OCI-LY1 (cell line): ENCODE measurements around the gene CARD11.

Experiments
- CTCF ChIP-seq: fragments of 200-600 bp; sonication (generic), shearing (Covaris generic); IDR thresholded peaks from 2 replicates; pipeline ENCODE4 v1.5.1; 2017; ENCODE audit warnings: mild to moderate bottlenecking, antibody characterized with exemption, low read length, moderate library complexity, mixed read lengths
- EZH2 ChIP-seq: fragments of 200-600 bp; sonication (generic), shearing (Covaris generic); IDR thresholded peaks from 2 replicates; pipeline ENCODE4 v1.8.0; 2017; ENCODE audit warnings: borderline replicate concordance, mixed run types, mild to moderate bottlenecking, antibody characterized with exemption, low read length, moderate library complexity, mixed read lengths

DNA sequence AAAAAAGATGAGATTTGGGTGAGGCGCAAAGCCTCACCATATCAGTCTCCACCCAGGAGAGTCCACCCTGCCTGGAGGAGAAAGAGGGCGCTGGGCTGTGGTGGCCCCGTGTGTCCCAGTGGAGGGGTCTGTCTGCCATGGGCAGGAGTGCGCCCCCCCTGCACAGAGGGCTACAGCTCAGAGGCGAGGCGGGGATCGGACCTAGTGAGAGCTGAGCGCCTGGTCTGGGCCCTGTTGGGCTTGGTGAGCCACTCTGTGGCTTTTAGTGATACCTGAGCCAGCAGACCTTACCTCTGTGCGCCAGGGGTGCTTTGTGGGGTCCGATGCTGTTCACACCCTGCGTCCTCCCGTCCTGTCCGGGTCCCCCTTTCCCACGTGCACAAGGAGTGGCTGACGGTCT is 173.7 kb downstream of the CARD11 start:
- TF ChIP-seq CTCF (no peak), EZH2 (no peak)
